ENCODE results near the gene VCPKMT.

GRCh38 chr14:50082308-50082742, 34.0 kb downstream of the VCPKMT start:
- TF ChIP-seq CTCF (IDR thresholded peaks at IDR 0.05; ENCODE audit: low read depth, low read length): no peak
- no peak for TF ChIP-seq EZH2phosphoT487 (IDR thresholded peaks at IDR 0.05; ENCODE audit: low read depth)

All from OCI-LY3 (cell line).